Measurements from ENCODE around the gene DYNC2H1. TPM values are rescaled to one million over a fixed set of nuclear protein-coding genes. Genes with fewer than 3 reads are reported as not detected.

DYNC2H1 gene
- total RNA-seq, 2 donors from 2014 or later, result 7.3 to 20.0 TPM

GRCh38 chr11:103471546-103471945 lies 362.3 kb downstream of the DYNC2H1 start:
- Histone ChIP-seq H3K9me3 (no peaks in the 10 kb centered on the region), H3K27ac (no peak overlapping the region), H3K4me1 (ENCODE audit: control insufficient read depth in 1 of 2, low read depth in 2 of 2) (no peaks in the 10 kb centered on the region), H3K27me3 (replicated peaks; ENCODE audit: insufficient read depth) (no peaks in the 10 kb centered on the region), H3K36me3 (no peaks in the 10 kb centered on the region), H3K4me3 (no peak overlapping the region)
- ATAC-seq (ENCODE audit: insufficient number of reproducible peaks, low FRiP score, low read depth) (no peak), DNase-seq (ENCODE audit: low spot score) (no peak)
- no peak for TF ChIP-seq CTCF (IDR thresholded peaks at IDR 0.05)

- Histone ChIP-seq H3K27me3 (replicated peaks; ENCODE audit: insufficient read depth) (no peaks in the 10 kb centered on the region), H3K9me3 (no peaks in the 10 kb centered on the region), H3K4me1 (ENCODE audit: control insufficient read depth in 1 of 2, low read depth in 2 of 2) (no peaks in the 10 kb centered on the region), H3K4me3 (no peak overlapping the region), H3K36me3 (no peaks in the 10 kb centered on the region), H3K27ac (no peak overlapping the region)
- ATAC-seq (ENCODE audit: insufficient number of reproducible peaks, low FRiP score, low read depth) (no peak), DNase-seq (ENCODE audit: low spot score) (no peak)
- no peak for TF ChIP-seq CTCF (IDR thresholded peaks at IDR 0.05)
Observed at GRCh38 chr11:103476874-103477273, 367.6 kb downstream of the DYNC2H1 start.

GRCh38 chr11:103480421-103480820 lies 371.2 kb downstream of the DYNC2H1 start:
- ATAC-seq (ENCODE audit: insufficient number of reproducible peaks, low FRiP score, low read depth), result no peak
- Histone ChIP-seq H3K9me3 (no peaks in the 10 kb centered on the region), H3K4me3 (no peak overlapping the region), H3K27ac (no peak overlapping the region), H3K36me3 (no peaks in the 10 kb centered on the region), H3K27me3 (replicated peaks; ENCODE audit: insufficient read depth) (no peaks in the 10 kb centered on the region), H3K4me1 (ENCODE audit: control insufficient read depth in 1 of 2, low read depth in 2 of 2) (no peaks in the 10 kb centered on the region)
- no peak for DNase-seq (ENCODE audit: low spot score)
- no peak for TF ChIP-seq CTCF (IDR thresholded peaks at IDR 0.05)

GRCh38 chr11:103483996-103484395 lies 374.8 kb downstream of the DYNC2H1 start:
- H3K36me3 ChIP-seq, result no peaks in the 10 kb centered on the region
- ATAC-seq (ENCODE audit: insufficient number of reproducible peaks, low FRiP score, low read depth), result no peak

GRCh38 chr11:103484545-103484944 lies 375.3 kb downstream of the DYNC2H1 start:
- ATAC-seq (ENCODE audit: insufficient number of reproducible peaks, low FRiP score, low read depth) (no peak), DNase-seq (ENCODE audit: low spot score) (no peak)
- no peaks in the 10 kb centered on the region for H3K36me3 ChIP-seq
- H3K27me3 ChIP-seq (replicated peaks; ENCODE audit: insufficient read depth), result no peaks in the 10 kb centered on the region
- H3K27ac ChIP-seq, result no peak overlapping the region
- no peak overlapping the region for H3K4me3 ChIP-seq
- no peaks in the 10 kb centered on the region for H3K9me3 ChIP-seq
- no peaks in the 10 kb centered on the region for H3K4me1 ChIP-seq (ENCODE audit: control insufficient read depth in 1 of 2, low read depth in 2 of 2)
- TF ChIP-seq CTCF (IDR thresholded peaks at IDR 0.05), result no peak

More at GRCh38 chr11:103483996-103484395, 374.8 kb downstream of the DYNC2H1 start:
- Histone ChIP-seq H3K27ac (no peak overlapping the region), H3K4me1 (ENCODE audit: control insufficient read depth in 1 of 2, low read depth in 2 of 2) (no peaks in the 10 kb centered on the region), H3K27me3 (replicated peaks; ENCODE audit: insufficient read depth) (no peaks in the 10 kb centered on the region), H3K9me3 (no peaks in the 10 kb centered on the region), H3K4me3 (no peak overlapping the region)
- TF ChIP-seq CTCF (IDR thresholded peaks at IDR 0.05), result no peak
- no peak for DNase-seq (ENCODE audit: low spot score)
